ENCODE measurements around the gene ALPL.

The ALPL gene

GRCh38 chr1:21563971-21564370 lies 54.7 kb downstream of the ALPL start:
- Histone ChIP-seq H3K27ac (ENCODE audit: extremely low read depth, low read depth, low read length) (no peak overlapping the region), H3K4me1 (ENCODE audit: control insufficient read depth, insufficient read depth, low read length) (no peaks in the 10 kb centered on the region), H3K36me3 (ENCODE audit: control insufficient read depth in 2 of 2, insufficient read depth in 1 of 2, low read length in 2 of 2) (no peaks in the 10 kb centered on the region), H3K4me3 (ENCODE audit: low read depth, low read length) (no peak overlapping the region), H3K9me3 (ENCODE audit: control insufficient read depth, insufficient read depth, low read depth, low read length) (no peaks in the 10 kb centered on the region)
- CTCF ChIA-PET, result no interaction called here
- POLR2A ChIA-PET, result no interaction called here
- TF ChIP-seq EGR2 (tag by site-specific recombination; IDR thresholded peaks at IDR 0.05; ENCODE audit: low read depth), result peak; percentile 17; the same call in 1 of the 2 replicates
- no peak for TF ChIP-seq ZNF654 (tag by site-specific recombination; IDR thresholded peaks at IDR 0.05; ENCODE audit: low read depth)

- TF ChIP-seq ZNF341 (tag by site-specific recombination; IDR thresholded peaks at IDR 0.05; ENCODE audit: low read depth) (no peak), MZF1 (tag by site-specific recombination; IDR thresholded peaks at IDR 0.05; ENCODE audit: borderline replicate concordance) (no peak), IKZF3 (tag by site-specific recombination; IDR thresholded peaks at IDR 0.05) (no peak), ZNF239 (tag by site-specific recombination; IDR thresholded peaks at IDR 0.05) (no peak), PRDM6 (tag by site-specific recombination; IDR thresholded peaks at IDR 0.05) (no peak), ZNF768 (tag by site-specific recombination; IDR thresholded peaks at IDR 0.05) (peak; percentile 82), ZNF530 (tag by site-specific recombination; IDR thresholded peaks at IDR 0.05; ENCODE audit: low read depth) (no peak)
- Histone ChIP-seq H3K27ac (ENCODE audit: extremely low read depth, low read depth, low read length) (no peak overlapping the region), H3K4me3 (ENCODE audit: low read depth, low read length) (no peak overlapping the region), H3K36me3 (ENCODE audit: control insufficient read depth in 2 of 2, insufficient read depth in 1 of 2, low read length in 2 of 2) (no peaks in the 10 kb centered on the region), H3K4me1 (ENCODE audit: control insufficient read depth, insufficient read depth, low read length) (no peaks in the 10 kb centered on the region), H3K9me3 (ENCODE audit: control insufficient read depth, insufficient read depth, low read depth, low read length) (no peaks in the 10 kb centered on the region)
- ChIA-PET CTCF (interaction anchor here (0.6 kb wide), 1 partner anchor 15 kb away, joined by 4 read pairs; no protein-coding TSS in a partner anchor), POLR2A (no interaction called here)
These were observed 55.4 kb downstream of the ALPL start for GRCh38 chr1:21564521-21565095.

DNA sequence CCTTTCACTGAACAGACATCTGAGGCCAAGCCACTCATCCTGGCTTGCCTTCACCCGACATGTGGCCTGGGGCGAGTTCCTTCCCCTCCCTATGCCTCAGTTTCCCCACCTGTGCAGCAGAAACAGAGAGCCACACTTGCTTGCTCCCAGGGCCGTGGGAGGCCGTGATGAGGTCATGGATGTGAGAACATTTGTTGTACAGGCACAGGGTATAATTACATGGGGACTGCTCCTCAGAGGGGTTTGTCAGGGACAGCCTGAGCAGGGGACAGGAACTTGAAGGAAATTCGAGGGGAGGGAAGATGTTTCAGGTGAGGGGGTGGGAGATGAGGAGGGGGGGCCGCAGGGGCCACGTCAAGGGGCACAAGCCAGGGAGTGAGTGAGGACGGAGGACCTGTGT lies 56.1 kb downstream of the ALPL start:
- H3K4me3 ChIP-seq (ENCODE audit: low read depth, low read length), result no peak overlapping the region
- no peaks in the 10 kb centered on the region for H3K36me3 ChIP-seq (ENCODE audit: control insufficient read depth in 2 of 2, insufficient read depth in 1 of 2, low read length in 2 of 2)
- ChIA-PET CTCF (interaction anchor here (0.6 kb wide), 2 partner anchors 15 to 26 kb away, joined by 3 to 4 read pairs; no protein-coding TSS in a partner anchor), POLR2A (no interaction called here)
- H3K9me3 ChIP-seq (ENCODE audit: control insufficient read depth, insufficient read depth, low read depth, low read length), result no peaks in the 10 kb centered on the region
- no peaks in the 10 kb centered on the region for H3K4me1 ChIP-seq (ENCODE audit: control insufficient read depth, insufficient read depth, low read length)
- H3K27ac ChIP-seq (ENCODE audit: extremely low read depth, low read depth, low read length), result no peak overlapping the region
- no peak for TF ChIP-seq ZNF248 (tag by site-specific recombination; IDR thresholded peaks at IDR 0.05)
- 0 out of 2 replicates have a peak, but pooled peaks have one; percentile 25 for TF ChIP-seq ZNF341 (tag by site-specific recombination; IDR thresholded peaks at IDR 0.05; ENCODE audit: low read depth)
- TF ChIP-seq ZNF629 (tag by site-specific recombination; IDR thresholded peaks at IDR 0.05), result peak; percentile 42; the same call in 1 of the 2 replicates
- TF ChIP-seq, protein P1, sequence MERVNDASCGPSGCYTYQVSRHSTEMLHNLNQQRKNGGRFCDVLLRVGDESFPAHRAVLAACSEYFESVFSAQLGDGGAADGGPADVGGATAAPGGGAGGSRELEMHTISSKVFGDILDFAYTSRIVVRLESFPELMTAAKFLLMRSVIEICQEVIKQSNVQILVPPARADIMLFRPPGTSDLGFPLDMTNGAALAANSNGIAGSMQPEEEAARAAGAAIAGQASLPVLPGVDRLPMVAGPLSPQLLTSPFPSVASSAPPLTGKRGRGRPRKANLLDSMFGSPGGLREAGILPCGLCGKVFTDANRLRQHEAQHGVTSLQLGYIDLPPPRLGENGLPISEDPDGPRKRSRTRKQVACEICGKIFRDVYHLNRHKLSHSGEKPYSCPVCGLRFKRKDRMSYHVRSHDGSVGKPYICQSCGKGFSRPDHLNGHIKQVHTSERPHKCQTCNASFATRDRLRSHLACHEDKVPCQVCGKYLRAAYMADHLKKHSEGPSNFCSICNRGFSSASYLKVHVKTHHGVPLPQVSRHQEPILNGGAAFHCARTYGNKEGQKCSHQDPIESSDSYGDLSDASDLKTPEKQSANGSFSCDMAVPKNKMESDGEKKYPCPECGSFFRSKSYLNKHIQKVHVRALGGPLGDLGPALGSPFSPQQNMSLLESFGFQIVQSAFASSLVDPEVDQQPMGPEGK (tag by site-specific recombination; IDR thresholded peaks at IDR 0.05), result 0 out of 2 replicates have a peak, but pooled peaks have one; percentile 13
- TF ChIP-seq ZFHX2 (tag by site-specific recombination; conservative IDR thresholded peaks at IDR 0.05), result peak; percentile 46; the same call in 1 of the 2 replicates
- TF ChIP-seq SP7 (tag by site-specific recombination; IDR thresholded peaks at IDR 0.05), result peak; percentile 81
- no peak for TF ChIP-seq ZNF626 (tag by site-specific recombination; IDR thresholded peaks at IDR 0.05)
- TF ChIP-seq, protein P2, sequence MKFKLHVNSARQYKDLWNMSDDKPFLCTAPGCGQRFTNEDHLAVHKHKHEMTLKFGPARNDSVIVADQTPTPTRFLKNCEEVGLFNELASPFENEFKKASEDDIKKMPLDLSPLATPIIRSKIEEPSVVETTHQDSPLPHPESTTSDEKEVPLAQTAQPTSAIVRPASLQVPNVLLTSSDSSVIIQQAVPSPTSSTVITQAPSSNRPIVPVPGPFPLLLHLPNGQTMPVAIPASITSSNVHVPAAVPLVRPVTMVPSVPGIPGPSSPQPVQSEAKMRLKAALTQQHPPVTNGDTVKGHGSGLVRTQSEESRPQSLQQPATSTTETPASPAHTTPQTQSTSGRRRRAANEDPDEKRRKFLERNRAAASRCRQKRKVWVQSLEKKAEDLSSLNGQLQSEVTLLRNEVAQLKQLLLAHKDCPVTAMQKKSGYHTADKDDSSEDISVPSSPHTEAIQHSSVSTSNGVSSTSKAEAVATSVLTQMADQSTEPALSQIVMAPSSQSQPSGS (tag by site-specific recombination; IDR thresholded peaks at IDR 0.05; ENCODE audit: low read depth), result peak; percentile 46; the same call in 1 of the 2 replicates
- no peak for TF ChIP-seq ZNF132 (tag by site-specific recombination; IDR thresholded peaks at IDR 0.05; ENCODE audit: borderline replicate concordance)
- peak; percentile 64 for TF ChIP-seq GLIS1 (tag by site-specific recombination; IDR thresholded peaks at IDR 0.05)
- no peak for TF ChIP-seq ZSCAN16 (tag by site-specific recombination; IDR thresholded peaks at IDR 0.05)
- TF ChIP-seq, protein P3, sequence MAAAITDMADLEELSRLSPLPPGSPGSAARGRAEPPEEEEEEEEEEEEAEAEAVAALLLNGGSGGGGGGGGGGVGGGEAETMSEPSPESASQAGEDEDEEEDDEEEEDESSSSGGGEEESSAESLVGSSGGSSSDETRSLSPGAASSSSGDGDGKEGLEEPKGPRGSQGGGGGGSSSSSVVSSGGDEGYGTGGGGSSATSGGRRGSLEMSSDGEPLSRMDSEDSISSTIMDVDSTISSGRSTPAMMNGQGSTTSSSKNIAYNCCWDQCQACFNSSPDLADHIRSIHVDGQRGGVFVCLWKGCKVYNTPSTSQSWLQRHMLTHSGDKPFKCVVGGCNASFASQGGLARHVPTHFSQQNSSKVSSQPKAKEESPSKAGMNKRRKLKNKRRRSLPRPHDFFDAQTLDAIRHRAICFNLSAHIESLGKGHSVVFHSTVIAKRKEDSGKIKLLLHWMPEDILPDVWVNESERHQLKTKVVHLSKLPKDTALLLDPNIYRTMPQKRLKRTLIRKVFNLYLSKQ (tag by site-specific recombination; IDR thresholded peaks at IDR 0.05; ENCODE audit: borderline replicate concordance), result no peak
- no peak for TF ChIP-seq ZSCAN18 (tag by site-specific recombination; IDR thresholded peaks at IDR 0.05)
- TF ChIP-seq ZBTB21 (tag by site-specific recombination; IDR thresholded peaks at IDR 0.05), result 0 out of 2 replicates have a peak, but pooled peaks have one; percentile 17
